ENCODE results near the gene RPL28.
"Not testable (repeated sequence)": the region's sequence is repeated elsewhere in the genome, so short reads cannot be mapped to it uniquely, and the experiment has no call there.

The RPL28 gene

DNA sequence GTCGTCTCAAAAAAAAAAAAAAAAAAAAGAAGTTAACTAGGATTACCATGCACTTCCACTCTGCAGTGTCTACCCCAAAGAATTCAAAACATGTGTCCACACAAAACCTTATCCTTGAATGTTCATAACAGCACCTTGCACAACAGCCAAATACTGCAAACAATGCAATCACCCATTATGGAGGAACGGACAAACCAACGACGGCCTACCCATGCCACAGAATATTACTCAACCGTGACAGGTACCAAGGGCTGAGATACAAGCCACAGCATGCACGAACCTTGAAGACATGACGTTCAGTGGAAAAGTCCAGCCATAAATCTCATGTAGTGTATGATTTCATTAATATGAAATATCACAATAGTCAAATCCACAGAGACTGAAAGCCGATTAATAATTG is 60.3 kb downstream of the RPL28 start:
- in situ Hi-C loops (cut with MboI; ENCODE audit: low sequenced_read_pairs): no loop called here

GRCh38 chr19:55447421-55448174 is 61.9 kb downstream of the RPL28 start:
- in situ Hi-C loops (cut with MboI; ENCODE audit: low sequenced_read_pairs): no loop called here

GRCh38 chr19:55448175-55448490 is 62.4 kb downstream of the RPL28 start:
- in situ Hi-C loops (cut with MboI; ENCODE audit: low sequenced_read_pairs): not testable (repeated sequence)

DNA sequence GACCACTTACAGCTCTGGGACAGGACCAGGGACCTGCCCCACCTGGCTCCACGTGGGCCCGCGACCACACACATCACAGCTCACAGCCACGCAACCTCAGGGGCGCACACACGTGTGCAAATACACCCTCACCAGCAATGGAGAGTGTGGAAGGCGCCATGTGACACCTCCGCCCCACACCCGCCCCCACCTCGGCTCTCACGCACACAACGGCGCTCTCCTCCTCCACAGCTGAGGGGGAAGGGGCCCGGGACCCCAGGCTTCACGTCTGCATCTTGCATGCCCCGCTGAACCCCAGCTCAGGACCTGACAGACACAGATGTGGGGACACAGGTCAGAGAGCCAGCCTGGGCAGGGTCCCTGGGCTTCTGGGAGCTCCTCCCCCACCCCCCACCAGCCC is 63.7 kb downstream of the RPL28 start:
- in situ Hi-C loops (cut with MboI; ENCODE audit: low sequenced_read_pairs): no loop called here

DNA sequence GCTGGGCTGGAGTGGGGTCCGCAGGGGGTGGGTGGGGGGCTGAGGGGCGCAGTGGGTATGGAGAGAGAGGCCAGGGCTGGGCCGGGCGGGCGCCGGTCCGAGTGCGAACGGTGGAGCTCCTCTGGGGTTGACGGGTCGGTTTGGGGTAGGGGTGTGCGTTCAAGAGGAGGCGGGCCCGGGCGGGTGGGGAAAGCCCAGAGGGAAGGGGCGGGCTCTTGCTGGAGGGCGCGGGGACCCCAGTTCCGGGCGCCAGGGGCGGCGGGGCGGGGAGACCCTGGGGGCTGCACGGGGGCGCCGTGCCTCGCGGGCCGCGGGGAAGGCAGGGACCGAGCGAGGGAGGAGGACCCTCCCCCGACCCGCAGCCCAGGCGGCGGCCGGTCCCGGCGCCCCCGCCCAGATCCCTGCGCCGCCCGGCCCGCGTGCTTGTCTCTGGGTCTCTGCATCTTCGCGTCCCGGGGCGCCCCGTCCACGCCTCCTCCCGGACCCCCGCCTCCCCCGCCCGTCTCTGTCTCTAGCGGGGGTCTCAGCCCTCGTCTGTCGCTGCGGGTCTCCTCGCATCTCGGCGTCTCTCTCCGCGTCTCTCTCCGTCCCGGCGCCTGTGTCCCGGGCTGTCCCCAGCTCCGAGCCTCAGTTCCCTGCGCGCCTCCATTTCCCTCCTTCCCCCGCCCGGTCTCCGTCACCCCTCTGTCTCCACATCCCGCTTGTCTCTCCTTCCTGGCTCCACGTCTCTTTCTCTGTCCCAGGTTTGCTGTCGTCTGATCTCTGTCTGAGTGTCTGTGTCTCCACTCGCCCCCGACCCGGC is 65.6 kb downstream of the RPL28 start:
- in situ Hi-C loops (cut with MboI; ENCODE audit: low sequenced_read_pairs): no loop called here

GRCh38 chr19:55451965-55452748 is 66.4 kb downstream of the RPL28 start:
- in situ Hi-C loops (cut with MboI; ENCODE audit: low sequenced_read_pairs): no loop called here
